Loucy (cell line): ENCODE data around the gene DES.

Source experiments
- H2AFZ ChIP-seq: fragments of 200-600 bp; sonication (generic); 2 replicates; pipeline ENCODE4 v1.6.0; 2016; ENCODE audit warnings: antibody characterized with exemption, mild to moderate bottlenecking, low read length, moderate library complexity
- H3F3A ChIP-seq: fragments of 200-600 bp; 2 replicates; pipeline ENCODE4 v1.6.0; 2016; ENCODE audit warnings: antibody characterized with exemption, low read depth, mild to moderate bottlenecking
- H3K27me3 ChIP-seq: fragments of 200-600 bp; sonication (generic); 2 replicates; pipeline ENCODE4 v1.6.1; 2014; ENCODE audit warnings: low read length, mild to moderate bottlenecking; ENCODE audit not compliant: insufficient read depth, poor library complexity, severe bottlenecking
- H3K36me3 ChIP-seq: fragments of 200-600 bp; sonication (generic); 2 replicates; pipeline ENCODE4 v1.6.1; 2016; ENCODE audit warnings: low read length; ENCODE audit not compliant: insufficient read depth
- H3K4me1 ChIP-seq: fragments of 200-600 bp; sonication (generic); 2 replicates; pipeline ENCODE4 v1.5.1; 2014; ENCODE audit warnings: low read length, mild to moderate bottlenecking; ENCODE audit not compliant: insufficient read depth, poor library complexity, severe bottlenecking
- H3K4me2 ChIP-seq: fragments of 200-600 bp; sonication (generic); 2 replicates; pipeline ENCODE4 v1.6.0; 2014; ENCODE audit warnings: antibody characterized with exemption, low read length, low read depth, mild to moderate bottlenecking; ENCODE audit not compliant: poor library complexity, severe bottlenecking
- H3K4me3 ChIP-seq: fragments of 200-600 bp; sonication (generic); 2 replicates; pipeline ENCODE4 v1.5.1; 2014; ENCODE audit warnings: low read length, mild to moderate bottlenecking, mixed read lengths; ENCODE audit not compliant: poor library complexity, severe bottlenecking
- H3K79me2 ChIP-seq: fragments of 200-600 bp; sonication (generic); 2 replicates; pipeline ENCODE4 v1.6.1; 2014; ENCODE audit warnings: low read length; ENCODE audit not compliant: insufficient read depth
- H3K9ac ChIP-seq: fragments of 200-600 bp; sonication (generic); 2 replicates; pipeline ENCODE4 v1.6.0; 2014; ENCODE audit warnings: mild to moderate bottlenecking, low read depth, low read length, moderate library complexity; ENCODE audit not compliant: poor library complexity, severe bottlenecking
- H3K9me2 ChIP-seq: fragments of 200-600 bp; sonication (generic); replicated peaks from 2 replicates; pipeline ENCODE4 v1.6.1; 2016; ENCODE audit warnings: low read depth, low read length, mixed read lengths
- H3K9me3 ChIP-seq: fragments of 200-600 bp; sonication (generic); 2 replicates; pipeline ENCODE4 v1.6.1; 2014; ENCODE audit warnings: mild to moderate bottlenecking, antibody characterized with exemption, low read length, low read depth; ENCODE audit not compliant: insufficient read depth
- H4K20me1 ChIP-seq: fragments of 200-600 bp; sonication (generic); 2 replicates; pipeline ENCODE4 v1.6.0; 2014; ENCODE audit warnings: antibody characterized with exemption, low read length, mild to moderate bottlenecking; ENCODE audit not compliant: insufficient read depth, poor library complexity, severe bottlenecking
- CTCF ChIP-seq: fragments of 200-600 bp; sonication (generic); conservative IDR thresholded peaks from 2 replicates; pipeline ENCODE4 v1.5.1; 2014; ENCODE audit warnings: mild to moderate bottlenecking, antibody characterized with exemption, low read length
- EZH2phosphoT487 ChIP-seq: fragments of 200-600 bp; IDR thresholded peaks from 2 replicates; pipeline ENCODE4 v1.6.1; 2018; ENCODE audit warnings: antibody characterized with exemption, mild to moderate bottlenecking, moderate library complexity, borderline replicate concordance

Gene DES

GRCh38 chr2:219438453-219438852 is 20.3 kb downstream of the DES start:
- Histone ChIP-seq H3K27me3 (no peaks in the 10 kb centered on the region), H3K4me2 (no peak overlapping the region), H3K79me2 (no peaks in the 10 kb centered on the region), H3K9me3 (no peaks in the 10 kb centered on the region), H3K9me2 (no peaks in the 10 kb centered on the region), H4K20me1 (no peaks in the 10 kb centered on the region), H2AFZ (no peak overlapping the region), H3K4me3 (no peak overlapping the region), H3F3A (no peaks in the 10 kb centered on the region), H3K36me3 (no peaks in the 10 kb centered on the region), H3K9ac (no peak overlapping the region), H3K4me1 (no peaks in the 10 kb centered on the region)
- TF ChIP-seq CTCF: no peak
- TF ChIP-seq EZH2phosphoT487: no peak

GRCh38 chr2:219439506-219439905 is 21.3 kb downstream of the DES start:
- Histone ChIP-seq H3K27me3 (no peaks in the 10 kb centered on the region), H3K4me2 (no peak overlapping the region)
- TF ChIP-seq CTCF (no peak), EZH2phosphoT487 (no peak)

GRCh38 chr2:219440388-219441256 is 22.4 kb downstream of the DES start:
- no peaks in the 10 kb centered on the region for H3K79me2 ChIP-seq
- peak overlapping the region; percentile 74 for H2AFZ ChIP-seq
- H3K4me1 ChIP-seq: no peaks in the 10 kb centered on the region
- no peaks in the 10 kb centered on the region for H3K36me3 ChIP-seq
- H3K27me3 ChIP-seq: no peaks in the 10 kb centered on the region
- H3K9me2 ChIP-seq: no peaks in the 10 kb centered on the region
- no peaks in the 10 kb centered on the region for H3F3A ChIP-seq
- H3K4me3 ChIP-seq: no peak overlapping the region
- H3K9ac ChIP-seq: no peak overlapping the region
- H3K4me2 ChIP-seq: peak overlapping the region; percentile 74
- TF ChIP-seq CTCF (no peak), EZH2phosphoT487 (no peak)
- H3K9me3 ChIP-seq: no peaks in the 10 kb centered on the region
- no peaks in the 10 kb centered on the region for H4K20me1 ChIP-seq

More at GRCh38 chr2:219439506-219439905, 21.3 kb downstream of the DES start:
- Histone ChIP-seq H3K9ac (no peak overlapping the region), H3K4me1 (no peaks in the 10 kb centered on the region), H3K9me3 (no peaks in the 10 kb centered on the region), H2AFZ (no peak overlapping the region), H3K9me2 (no peaks in the 10 kb centered on the region), H3K4me3 (no peak overlapping the region), H3K79me2 (no peaks in the 10 kb centered on the region), H3K36me3 (no peaks in the 10 kb centered on the region), H3F3A (no peaks in the 10 kb centered on the region), H4K20me1 (no peaks in the 10 kb centered on the region)
